GM18870 (cell line): ENCODE measurements around the gene DGKI.

Experiments used
- ATAC-seq: cut with Tn5 transposase; IDR thresholded peaks from one replicate; pipeline ENCODE4 v1.9.1; 2021; ENCODE audit warnings: moderate library complexity; ENCODE audit not compliant: unreplicated experiment

The DGKI gene

DNA sequence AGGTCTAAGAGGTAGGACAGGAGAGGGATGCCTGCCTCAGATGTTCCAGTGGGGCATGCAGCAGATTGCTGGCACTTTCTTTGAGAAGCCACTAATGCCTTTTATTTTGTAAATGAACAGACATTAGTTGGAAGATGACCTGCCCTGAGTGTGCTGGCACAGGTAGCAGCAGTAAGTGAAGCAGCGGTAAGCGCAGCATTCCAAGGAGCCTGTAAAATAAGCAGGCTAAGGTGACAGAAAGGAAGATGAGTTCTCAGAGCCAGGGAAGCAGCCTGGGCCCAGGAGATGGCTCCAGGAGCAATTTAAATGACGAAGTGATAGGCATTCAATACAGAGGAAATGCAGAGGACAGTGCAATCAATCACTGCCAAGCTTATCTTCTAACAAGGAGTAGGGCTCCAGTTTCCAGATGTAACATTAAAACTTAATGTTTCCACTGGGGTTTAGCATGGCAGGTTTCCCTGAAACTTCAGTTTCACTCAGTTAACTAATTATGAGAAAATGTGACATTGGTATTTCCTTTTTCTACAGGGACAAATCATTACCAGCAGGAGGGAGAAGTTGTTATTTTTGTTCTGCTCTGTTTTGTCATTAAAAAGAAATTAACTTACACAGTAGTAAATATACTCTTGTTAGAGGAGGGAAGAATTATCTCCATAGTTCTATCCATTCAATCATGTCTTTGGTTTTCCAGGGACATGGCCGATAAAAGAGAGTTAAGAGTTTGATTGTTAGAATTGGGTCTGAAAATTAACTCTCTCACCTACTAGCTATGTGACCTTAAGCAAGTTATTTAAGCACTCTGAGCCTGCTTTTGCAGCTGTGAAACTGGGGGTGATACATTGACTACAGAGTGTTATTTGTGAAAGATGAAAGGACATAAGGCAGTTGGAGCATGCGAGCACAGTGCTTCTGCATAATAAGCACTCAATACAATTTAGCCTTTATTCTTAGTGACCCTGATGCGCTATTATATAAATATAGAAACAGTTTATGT is 406.6 kb downstream of the DGKI start:
- no peak for ATAC-seq

DNA sequence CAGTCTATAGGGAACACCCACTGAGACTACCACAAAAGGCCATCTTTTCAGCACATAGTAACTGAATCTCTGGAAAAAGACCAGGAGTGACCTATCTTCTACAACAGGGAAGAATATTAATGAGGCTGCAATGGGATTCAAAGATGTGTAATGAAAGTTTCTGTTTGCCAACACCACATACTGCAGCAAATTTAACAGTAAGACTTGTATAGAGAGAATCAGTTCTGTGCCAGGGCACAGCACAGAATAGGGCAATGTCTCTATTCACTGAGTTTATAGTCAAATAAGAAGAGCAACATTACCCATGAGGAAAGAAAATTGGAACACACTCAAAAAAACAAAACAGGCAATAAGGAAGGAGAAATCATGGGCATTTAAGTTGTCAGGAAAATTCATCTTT is 411.8 kb downstream of the DGKI start:
- no peak for ATAC-seq

DNA sequence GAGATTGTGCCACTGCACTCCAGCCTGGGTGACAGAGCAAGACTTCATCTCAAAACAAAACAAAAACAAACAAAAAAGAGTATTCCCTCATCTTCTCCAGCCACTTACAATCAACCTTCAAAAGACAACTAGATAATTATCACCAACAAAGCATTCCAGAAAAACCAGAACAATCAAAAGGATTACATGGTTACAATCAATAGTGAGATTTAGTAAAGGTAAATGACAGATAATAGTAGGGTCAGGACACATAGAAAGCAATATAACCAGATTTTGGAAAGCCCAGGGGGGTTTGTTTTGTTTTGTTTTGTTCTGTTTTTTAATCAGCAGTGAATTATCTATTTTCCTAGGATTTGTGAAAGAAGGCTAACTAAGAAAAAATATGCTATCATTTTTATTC is 412.2 kb downstream of the DGKI start:
- no peak for ATAC-seq

DNA sequence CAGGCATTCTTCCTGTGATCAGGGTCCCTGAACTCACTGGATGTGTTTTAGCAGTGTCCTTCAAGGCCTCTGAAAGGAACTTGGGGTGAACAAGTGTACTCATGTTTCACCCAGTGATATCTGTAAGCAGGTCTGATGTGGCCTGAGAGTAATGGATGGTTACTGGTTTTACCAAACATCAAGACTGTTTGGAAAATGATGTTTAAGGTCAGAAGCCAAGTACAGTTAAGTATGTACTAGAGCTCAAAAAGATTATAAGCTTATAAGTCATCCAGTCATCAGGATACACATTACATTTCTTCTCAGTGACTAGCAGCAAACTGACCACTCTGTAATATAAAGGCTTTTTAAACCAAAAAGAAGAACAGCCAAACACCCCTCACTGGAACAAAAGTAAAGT is 423.5 kb downstream of the DGKI start:
- no peak for ATAC-seq

DNA sequence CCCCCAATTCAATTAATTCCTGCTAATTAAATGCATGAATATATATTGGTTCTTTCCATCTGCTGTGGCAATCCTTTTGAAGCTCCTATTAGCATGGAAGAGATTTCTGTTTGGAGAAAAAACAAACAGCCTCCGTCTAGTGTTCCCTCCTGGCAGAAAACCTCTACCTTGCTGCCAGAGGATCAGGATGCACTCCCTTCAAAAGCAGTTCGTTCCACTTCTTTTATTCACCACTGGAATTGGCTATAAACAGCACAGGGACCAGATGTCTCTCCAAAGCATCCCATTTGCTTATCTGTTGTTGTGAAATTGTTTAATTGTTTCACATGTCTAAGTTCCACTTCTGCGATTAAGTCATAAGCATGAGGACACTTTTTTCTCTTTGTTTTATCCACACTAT is 425.4 kb downstream of the DGKI start:
- ATAC-seq, result no peak

DNA sequence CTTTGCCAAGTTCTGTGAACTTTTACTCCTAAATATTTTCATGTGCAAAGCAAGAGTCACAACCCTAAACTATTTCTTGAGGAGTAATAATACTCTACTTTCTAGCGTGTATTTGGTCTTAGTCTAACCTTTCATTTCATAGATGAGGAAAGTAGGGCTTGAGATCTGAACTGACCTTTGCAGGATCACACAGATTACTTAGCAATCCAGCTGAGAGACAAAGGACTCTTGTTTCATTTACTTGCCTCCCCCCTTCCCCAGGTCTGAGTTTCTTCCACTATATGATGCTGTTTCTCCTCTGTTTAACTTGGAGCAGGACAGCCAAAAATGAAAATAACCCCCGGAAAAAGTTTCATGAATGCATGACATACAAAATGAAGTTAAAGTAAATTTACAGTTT is 427.9 kb downstream of the DGKI start:
- no peak for ATAC-seq

DNA sequence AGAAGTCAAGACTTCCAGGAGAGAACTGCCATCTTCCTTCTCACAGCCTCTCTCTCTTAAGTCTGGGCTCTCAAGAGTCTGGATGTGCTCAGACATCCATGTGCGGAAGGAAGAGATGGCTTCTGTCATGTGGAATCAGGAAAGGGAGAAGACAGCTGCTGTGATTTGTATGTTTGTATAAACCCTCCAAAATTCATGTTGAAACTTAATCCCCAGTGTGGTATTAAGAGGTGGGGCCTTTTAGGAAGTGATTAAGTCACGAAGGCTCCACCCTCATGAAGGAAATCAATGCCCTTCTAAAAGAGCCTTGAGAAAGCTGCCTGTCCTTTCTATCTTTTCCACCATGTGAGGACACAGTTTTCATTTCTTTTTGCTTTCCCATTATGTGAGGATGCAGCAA is 429.3 kb downstream of the DGKI start:
- no peak for ATAC-seq

DNA sequence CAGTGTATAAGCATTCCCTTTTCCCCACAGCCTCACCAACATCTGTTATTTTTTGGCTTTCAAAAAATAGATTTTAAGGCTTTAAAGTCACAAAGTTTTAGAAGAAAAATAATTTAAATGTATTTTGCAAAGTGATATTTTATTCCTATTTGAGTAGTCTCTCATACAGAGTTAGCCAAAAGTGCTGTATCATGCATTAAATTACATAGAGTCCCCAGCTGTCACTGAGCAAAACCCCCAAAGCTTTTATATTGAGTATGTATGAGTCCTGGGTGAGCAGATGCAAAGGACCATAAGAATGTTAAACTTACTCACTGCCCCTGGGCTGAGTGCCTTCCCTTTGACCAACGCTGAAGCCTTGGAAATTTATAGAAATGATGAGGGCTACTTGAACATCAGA is 432.9 kb downstream of the DGKI start:
- ATAC-seq, result no peak

DNA sequence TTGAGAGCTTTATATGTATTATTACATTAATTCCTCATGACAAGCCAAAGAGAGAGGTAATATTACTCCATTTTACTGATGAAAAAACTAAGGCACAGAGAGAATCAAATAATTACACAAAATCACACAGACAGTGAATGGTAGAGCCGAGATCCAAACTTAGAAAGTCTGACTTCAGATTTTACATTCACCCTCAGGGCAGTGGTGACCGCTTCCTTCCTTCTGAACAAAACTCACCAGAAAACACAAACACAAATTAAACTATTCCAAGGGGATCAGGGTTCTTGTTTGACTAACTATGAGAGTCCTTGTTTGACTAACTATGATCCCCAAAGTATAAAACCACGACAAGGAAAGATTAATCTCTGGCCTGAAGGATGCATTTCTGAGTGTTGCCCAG is 435.3 kb downstream of the DGKI start:
- ATAC-seq, result no peak

DNA sequence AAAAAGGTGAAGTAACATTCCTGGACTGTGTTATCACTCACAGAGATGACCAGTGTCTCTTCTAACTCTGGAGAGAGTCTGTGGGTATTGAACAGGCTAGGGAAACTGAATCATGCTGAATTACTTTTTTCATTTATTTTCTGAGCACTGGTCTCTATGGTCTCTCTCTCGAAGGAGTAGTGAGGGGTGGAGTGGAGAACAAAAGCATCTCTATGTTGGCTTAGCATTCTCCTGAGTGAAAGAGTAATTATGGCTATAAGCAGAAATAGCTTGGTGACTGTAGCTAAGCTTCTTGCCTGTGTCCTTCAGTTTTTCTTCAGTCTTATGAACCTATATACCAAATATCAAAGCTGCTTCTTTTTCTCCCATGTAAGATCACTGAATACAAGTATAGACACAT is 438.6 kb downstream of the DGKI start:
- ATAC-seq, result no peak

DNA sequence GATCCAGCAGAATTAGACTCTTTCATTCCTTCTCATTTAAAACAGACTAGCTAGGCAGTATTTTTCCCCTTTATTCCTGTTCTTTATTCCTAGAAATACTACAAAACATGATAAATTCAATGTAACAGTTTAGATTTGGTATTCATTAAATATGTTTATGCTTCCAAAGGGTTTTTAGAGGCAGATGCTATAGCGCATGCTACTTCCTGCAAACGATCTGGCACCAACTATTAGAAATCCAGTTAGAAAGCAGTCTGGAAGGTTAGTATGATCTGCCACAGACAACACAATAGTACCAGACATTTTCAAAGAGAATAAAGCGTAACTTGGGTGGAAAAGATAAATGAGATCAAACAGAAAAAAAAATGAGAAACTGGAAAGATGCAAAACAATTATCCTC is 439.7 kb downstream of the DGKI start:
- ATAC-seq, result no peak

DNA sequence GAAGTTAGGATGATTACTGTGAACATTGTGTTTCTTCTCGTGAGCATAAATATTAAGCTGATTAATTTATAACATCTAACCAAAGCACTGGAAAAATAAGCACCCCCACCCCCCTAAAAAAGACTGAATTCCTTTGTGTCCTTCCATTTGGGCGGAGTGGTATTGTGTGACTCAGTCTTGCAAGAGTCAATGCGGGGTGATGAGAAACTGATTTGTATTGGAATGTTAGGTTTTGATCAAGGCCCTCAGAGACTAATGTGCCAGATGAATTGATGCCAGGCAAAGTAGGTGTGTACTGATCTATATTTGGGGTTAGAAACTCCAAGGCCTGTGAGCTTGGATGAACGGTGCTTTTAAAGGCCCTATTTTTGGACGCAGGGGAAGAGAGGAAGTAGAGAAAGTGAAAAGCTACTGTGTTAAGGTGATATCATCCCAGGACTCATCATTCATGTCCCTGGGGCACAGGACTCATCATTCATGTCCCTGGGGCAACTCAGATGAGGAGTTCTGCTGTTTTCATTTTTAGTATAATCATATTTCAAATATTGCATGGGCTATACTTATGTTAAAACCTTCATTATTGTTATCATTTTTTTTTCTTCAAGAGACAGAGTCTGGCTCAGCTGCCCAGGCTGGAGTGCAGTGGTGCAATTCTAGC is 442.0 kb downstream of the DGKI start:
- ATAC-seq, result no peak

DNA sequence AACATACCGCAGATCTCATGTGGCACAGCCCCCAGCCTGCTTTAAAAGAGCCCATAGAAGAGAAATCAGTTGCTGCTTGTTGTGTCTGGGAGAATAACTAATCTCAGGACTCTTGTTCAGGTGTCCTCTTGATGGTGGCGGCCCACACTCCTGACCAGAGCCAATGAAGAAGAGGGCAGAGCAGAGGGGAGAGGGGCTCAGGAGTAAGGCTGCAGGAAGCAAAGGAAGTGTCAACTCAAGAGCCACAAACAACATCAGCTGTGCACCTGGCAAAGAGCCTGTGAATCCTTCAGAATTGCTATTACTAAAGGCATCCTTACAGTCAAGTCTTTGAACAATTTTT is 443.4 kb downstream of the DGKI start:
- no peak for ATAC-seq

DNA sequence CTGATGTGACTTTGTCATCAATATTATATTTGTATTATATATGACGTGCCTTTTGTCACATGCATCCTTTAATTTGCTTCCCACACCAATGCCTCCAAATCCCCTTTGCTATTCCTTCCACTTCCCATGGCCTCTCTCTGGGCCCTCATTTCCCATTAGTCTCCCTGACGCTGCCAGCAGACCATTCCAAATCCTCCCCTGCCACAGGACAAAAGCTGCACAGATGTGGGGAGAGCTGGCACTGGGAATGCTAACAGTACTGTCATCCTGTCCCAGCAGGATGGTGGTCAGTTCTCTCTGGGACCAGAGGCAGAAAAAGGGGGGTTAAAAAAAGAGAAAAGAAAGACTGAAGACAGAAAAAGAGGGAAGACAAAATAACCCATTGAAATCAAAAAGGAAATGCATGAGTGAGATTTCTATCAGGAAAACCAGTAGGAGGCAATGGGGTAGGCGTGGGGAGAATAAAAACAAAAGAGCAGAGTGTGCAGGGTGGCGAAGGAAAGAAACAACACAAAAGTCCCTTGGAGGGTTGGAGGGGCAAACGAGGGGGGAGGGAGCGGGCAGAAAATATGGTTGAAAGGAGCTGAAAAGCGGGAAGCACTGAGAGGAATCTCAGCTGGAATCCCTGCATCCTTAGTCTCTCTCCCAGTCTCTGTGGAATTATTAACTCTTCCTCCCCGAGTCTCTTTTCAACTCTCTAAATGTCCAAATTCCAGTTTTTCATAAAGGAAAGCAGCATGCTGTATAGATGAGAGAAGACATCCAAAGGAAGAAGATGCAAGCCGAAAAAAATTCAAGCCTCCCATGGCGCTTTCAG is 444.0 kb downstream of the DGKI start:
- no peak for ATAC-seq

DNA sequence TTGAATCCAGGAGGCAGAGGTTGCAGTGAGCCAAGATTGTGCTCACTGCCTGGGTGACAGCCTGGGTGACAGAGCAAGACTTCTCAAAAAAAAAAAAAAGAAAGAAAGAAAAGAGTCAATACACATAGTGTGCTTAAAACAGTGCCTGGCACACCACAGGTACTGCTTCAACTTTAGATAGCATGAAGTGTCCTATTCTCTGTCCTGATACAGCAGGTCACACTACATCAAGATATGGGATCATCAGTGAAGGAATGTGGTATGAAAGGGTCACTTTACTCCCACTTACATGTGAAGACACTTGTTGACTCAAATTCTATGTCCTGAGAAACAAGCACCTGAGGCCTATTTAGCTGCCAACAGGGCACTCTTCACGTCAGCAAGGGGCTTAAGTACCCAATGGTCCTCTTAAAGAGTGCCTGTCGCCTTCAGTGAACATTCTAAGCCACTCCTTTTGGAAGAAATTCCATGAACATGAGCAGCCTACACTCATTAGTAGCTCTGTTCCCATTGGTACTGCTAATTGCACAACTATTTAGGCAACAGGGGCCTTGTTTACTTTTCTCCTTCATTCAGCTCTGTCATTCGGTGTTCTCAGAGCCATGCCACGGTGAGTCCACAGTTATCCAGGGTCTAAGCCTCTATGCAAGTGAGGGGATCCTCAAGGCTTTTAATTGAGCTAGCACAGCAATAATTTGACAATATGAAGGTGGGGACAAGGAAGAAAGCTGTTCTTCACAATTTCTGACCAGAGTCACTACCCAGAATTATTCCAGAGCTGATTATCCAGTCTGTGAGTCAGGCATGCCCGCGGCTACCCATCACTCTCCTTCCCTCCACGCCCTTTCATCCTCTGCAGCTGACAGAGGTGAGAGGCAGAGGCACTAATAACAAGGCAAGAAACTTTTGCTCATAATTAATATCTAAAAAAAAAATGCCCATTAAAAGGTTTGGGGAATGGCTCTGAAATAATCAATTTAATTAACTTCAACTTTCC is 446.6 kb downstream of the DGKI start:
- ATAC-seq, result no peak

DNA sequence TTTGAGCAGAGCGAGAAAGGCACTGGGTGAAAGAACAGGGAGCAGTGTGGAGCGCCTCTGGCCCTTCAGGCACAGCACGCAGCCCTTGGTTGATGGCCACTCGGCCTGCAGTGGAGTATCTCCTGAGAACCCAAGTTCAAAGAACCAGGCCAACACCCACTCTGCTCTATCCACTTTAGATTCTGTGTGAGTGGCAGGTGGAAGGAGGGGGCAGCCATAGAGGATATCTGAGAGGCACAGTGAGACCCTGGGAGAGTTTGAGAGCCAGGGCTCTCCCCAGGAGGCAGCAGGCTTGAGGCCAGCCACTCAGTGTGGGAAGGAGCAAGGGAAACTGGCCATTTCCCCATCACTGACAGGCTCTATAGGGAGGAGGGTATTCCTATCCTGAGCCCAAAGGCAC is 450.7 kb downstream of the DGKI start:
- no peak for ATAC-seq

DNA sequence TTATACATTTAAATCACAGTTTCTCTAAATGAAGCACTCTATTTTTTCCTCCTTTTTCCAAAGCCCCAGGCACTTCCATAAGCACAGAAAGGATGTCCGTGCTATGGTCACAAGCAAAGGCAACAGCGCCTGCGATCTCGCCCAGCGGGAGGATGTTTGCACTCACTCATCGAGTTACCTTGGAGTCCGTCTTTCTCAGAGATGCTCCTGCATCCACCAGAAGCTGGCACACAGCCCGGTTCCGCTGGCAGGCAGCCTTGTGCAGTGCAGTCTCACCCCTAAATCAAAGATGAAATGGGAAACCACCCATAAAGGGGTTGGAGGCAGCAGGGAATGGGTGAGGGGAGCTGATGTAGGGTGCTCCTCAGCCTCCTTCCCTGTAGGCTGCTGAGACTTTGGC is 451.4 kb downstream of the DGKI start:
- no peak for ATAC-seq

DNA sequence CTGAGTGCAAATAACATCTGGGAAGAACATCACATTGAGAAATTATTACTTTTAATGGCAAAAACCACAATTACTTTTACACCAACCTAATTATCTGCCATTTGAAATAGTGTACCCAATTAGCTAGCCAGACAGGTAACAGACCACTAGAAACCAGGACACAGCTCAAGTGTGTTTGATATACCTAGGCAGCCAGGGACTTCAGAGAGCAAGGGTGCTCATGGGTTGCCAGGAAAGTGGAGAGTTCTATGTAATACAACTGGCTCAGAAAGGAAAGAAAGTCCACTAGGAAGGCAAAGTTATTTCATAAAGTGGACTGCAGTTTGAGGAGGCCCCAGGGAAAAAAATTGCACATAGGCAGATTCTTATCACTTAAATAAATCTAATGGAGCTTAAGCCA is 453.2 kb downstream of the DGKI start:
- no peak for ATAC-seq

DNA sequence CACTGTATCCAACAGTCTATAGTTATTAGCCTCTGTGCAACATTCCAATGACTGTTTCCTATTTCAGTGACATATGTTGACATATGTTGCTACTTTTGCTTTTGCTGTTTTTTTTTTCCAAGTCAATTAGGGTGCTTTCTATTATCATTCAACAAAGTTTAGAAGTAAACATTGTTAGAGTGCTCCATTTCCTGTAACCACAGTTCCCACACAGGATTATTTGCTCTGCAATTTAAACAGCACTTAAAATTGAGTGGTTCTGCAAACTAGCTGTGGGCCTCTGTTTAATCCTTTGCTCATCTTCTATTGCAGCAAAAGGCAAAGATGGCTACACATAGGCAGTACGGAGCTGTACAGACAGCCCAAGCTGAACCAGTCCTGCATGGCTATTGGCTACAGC is 456.7 kb downstream of the DGKI start:
- no peak for ATAC-seq

DNA sequence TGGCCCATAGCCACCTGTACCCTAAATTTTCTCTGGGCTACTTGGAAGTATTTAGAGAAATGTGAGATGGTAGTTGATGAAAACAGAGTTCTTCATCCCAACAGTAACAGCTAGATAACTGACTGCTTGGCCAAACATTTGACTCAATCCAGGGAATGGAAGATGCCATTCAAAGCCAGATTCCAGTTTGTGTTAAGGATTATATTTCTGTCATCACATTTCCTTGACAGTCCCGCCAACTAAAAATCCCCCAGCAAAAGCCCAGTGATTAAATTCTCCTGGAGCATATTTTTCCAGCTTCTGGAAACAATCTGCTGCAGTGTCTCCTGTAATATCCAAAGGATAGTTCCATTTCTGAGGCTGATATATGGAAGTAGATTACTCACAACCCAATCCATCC is 457.9 kb downstream of the DGKI start:
- no peak for ATAC-seq
